ENCODE results near the gene GRB10.
"Not testable (repeated sequence)": the region's sequence is repeated elsewhere in the genome, so short reads cannot be mapped to it uniquely, and the experiment has no call there.

GRB10 gene

DNA sequence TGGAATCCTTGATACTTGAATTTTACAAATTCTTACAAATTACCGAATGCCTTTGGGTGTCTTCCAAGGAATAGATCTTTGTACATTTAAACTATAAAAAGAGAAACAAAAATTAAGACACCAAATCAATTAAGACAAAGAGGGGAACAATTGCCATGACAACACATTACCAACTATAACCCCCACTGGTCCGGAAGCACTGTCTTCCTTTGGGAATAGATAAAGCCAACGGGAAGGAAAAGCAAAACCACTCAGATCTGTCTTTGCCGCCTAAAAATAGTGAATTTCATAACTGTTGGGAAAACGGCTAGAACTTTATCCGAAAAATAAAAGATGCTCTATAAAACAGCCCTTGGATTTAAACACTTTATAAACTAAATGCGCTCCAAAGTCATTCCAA is 37.4 kb downstream of the GRB10 start:
- DNase-seq (ENCODE audit: low read depth, low spot score) = no peak

DNA sequence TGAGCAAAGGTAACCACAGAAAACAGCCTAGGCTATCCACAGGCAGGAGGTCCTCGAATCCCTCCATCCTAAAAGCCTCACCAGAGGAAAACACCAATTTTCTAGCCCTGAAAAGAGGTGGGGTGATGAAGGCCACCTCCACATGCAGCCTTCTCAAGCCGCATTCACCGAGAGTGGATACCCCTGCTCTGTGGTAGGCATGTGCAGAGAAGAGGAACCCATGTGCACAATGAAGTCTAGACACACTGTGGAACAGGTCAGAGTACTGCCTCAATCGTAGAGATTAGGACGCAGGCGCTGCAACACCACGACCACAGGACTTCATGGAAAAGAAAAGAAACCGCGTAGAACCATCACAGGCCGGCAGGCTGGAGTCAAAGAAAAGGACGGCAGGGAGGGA is 38.8 kb downstream of the GRB10 start:
- no peak for DNase-seq (ENCODE audit: low read depth, low spot score)

DNA sequence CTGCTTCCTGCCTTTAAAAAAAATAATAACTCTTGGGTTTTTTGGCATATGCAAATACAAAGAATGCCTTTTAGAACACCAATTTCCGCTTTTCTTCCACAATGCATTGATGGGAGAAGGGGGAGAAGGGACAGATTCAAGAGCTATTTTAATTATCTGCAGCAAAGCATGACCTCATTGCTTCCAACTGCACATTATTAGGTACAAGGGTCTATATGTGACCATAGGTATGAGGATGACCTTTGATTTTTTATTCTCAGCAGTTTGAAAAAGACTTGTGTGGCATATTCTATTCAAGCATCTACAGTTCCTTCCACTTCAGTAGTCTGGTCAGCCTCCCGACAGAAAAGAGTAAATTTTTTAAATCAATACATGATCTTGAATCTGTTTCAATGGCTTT is 39.7 kb downstream of the GRB10 start:
- DNase-seq (ENCODE audit: low read depth, low spot score) = no peak

DNA sequence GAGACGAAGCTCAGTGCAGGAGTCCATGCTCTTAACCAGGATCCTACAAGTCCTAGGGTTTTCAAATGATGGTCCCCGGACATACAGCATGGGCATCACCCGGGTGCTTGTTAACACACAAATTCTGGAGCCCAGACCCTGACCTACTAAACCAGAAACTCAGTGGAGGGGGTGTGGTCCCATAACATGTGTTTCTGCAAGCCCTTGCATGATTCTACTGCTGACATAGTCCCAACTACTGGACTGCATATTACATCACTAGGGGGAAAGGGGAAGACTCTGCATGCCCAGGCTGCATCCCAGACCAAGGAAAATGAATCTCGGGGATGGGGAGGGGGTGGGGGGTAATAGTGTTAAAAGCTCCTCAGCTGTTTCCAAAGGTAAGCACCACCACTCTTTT is 40.3 kb downstream of the GRB10 start:
- DNase-seq (ENCODE audit: low read depth, low spot score) = no peak

DNA sequence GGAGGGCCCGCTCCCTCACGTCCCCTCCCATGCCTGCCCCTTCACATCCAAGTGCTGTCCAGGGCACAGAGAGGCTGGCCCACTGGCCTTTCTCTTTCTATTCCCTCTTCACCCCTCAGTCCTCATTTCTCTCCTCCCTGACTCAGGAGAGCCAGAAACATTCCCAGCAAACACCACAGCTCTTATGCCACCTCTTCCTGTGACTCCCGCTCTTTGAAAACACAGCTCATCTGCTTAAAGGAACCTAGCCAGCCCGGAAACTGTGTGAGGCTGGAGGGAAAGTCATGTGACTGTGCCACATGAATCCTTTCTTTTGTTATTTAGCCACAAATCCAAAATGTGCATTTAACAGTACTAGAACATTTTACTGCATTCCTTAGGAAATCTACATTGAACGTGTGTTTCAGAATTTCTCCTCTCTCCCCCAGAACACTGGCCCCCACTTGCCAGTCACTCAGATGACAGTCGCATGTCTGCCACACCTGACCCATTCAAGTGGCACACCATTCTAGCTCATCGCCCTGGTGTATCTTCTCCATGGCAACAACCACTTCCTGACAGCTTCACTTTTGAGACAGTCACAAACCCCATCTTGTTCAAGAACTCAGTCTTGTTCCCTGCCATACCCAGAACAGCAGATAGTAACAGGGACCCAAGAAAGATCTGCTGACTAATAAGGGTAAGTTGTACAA is 42.8 kb downstream of the GRB10 start:
- DNase-seq (ENCODE audit: low read depth, low spot score) = no peak

DNA sequence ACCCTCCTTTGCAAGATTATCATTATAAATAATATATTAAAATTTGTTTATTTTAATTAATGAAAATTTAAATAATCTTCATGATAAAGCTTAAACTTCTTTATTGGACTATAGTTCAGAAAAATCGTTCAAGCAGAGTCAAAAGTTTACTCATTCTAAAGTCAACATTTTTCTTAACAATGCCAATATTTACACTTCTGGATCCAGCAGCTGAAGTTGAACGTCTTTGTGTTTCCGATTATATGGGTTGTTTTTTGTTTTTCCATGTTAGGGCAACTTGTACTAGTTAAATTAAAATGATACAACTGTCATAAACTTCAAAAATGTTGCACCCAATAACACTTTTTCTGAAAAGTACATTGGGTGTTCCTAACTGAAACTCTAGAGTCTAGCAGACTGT is 43.8 kb downstream of the GRB10 start:
- no peak for DNase-seq (ENCODE audit: low read depth, low spot score)

DNA sequence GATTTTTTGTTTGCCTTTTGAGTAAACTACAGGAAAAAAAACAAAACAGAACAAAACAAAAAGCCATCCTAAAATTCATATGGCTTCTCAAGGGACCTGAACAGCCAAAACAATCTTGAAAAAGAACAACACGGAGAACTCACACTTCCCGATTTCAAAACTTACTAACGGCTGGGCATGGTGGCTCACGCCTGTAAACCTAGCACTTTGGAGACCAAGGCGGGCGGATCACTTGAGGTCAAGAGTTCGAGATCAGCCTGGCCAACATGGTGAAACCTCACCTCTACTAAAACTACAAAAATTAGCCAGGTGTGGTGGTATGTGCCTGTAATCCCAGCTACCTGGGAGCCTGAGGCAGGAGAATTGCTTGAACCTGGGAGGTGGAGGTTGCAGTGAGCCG is 46.9 kb downstream of the GRB10 start:
- DNase-seq (ENCODE audit: low read depth, low spot score) = not testable (repeated sequence)

DNA sequence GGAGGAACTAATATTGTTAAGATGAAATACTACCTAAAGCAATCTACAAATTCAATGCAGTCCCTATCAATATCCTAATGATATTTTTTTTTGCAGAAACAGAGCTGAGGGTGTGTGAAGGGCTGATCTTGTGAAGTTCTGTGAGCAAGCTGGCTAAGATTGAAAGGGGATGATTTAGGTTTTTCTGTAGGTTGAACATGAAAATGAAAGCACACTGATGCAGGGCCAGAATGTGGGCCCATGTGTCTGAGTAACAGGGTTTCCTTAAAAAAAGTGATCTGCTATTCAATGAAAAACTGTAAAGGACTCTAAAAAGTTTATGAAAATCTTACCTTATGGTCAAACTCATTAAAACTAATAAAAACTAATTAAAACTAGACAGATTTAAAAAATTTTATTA is 47.4 kb downstream of the GRB10 start:
- DNase-seq (ENCODE audit: low read depth, low spot score) = no peak

DNA sequence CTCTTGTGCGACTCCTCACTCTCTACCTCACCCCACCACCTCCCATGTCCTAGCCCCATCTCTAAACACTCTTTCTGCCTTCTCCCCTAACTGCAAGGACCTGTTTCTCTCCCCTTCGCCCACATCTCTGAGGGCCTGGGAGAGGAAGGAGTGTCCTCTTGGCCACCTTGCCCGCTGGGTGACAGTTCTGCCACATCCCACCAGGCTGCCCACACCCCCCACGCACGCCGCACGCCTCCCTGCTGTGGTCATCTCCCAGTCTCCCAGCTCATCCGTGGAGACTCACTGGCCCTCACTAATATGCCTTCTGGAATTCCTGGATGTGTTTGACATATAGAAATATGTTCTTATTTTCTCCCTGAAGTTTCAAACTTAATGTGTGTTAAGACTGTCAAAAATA is 48.5 kb downstream of the GRB10 start:
- DNase-seq (ENCODE audit: low read depth, low spot score) = no peak

DNA sequence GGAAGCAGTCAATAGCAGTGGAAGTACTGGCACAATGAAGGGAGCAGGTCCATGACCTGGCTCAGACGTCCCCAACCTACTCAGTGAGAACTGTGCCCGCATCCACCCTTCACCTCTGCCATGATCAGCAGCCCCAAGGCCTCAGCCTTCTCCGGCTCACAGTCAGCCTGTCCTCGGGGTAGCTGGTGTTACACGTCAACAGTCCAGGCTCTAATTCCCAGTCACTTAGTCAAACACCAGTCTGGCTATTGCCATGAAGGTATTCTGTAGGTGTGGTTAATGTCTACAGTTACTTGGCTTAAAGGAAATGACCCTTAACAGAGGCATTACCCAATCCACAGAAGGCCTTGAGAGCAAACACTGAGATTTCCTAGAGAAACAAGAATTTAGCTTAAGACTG is 49.1 kb downstream of the GRB10 start:
- no peak for DNase-seq (ENCODE audit: low read depth, low spot score)

DNA sequence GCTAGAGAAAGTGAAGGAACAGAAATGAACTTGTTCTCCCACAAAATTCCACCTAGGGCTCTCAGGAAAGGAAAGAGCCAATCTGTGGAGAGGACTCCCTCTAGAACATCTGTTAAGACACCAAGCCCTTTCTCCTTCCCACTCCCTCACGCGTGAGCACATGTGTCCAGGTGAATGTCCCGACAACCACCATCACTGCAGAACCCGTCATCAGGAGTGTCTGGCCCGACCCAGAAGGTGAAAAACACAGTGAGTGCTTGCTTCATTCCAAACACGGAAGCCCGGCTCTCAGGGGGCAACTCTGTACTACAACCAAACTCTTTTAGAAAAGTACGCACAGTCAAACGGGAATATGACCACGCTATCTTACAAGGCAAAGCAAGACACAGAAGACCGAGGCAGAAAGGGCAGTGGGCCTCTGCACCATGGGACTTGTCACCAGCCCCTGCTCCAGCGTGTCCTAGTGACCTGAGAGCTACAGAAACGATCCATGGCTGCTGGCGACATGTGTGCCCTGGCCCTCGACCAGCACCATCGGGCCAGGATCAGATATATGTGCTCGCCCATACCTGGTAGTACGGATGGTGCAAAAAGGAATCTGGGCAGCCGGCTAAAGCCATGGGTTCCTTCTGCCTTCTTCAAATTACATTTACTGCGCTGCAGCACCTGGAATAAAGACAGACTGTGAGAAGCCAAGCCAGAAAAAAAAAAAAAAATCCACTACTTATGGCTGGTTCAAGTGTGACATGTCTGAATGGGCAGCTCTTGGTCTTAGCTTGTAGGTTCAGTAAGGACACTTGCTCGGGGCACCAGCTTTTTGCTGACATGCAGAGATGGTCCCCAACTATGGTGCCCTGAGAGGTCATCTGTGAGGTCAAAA is 50.8 kb downstream of the GRB10 start:
- no peak for DNase-seq (ENCODE audit: low read depth, low spot score)

DNA sequence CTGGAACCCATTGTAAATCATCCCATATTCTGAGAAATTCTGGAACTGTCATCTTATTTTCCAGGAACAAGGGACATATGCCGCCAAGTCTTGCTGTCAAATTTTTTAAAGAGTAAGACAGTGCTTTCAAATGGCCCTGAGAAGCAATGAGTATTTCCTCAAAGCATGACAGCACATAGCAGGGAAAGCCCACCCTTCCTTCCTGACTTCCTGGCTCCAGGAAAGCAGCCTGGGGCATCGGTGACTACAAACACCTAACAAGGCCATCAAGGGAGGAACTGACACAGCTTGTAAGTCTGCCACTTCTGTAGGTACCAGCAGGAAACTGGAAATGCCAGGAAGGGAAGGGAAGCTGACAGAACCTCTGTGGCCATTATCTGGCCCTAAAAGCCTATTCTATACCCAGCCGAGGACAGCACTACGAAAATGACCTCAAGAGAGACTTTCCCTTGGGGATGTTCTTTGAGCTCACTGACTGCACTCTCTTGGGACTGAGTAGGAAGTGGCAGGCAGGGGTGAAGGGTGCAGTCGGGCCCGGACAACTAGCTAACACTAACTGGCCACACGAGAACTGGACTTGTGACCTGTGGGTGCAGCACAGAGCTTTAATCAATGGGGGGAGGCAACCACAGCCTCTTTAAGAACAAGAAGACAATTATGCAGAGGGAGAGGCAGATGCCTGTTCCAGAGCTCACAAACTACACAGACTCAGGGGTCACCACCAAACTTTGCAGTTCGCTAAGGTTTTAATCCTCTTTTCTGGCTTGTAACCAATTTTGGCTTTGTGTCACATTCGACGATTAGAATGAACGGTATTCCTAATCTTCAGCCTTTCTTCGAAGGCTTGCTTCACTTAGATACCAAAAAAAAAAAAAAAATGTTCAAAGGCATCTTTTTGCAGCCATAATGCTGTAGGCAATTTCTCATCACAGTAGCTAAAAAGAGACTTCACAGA is 52.0 kb downstream of the GRB10 start:
- DNase-seq (ENCODE audit: low read depth, low spot score) = no peak

DNA sequence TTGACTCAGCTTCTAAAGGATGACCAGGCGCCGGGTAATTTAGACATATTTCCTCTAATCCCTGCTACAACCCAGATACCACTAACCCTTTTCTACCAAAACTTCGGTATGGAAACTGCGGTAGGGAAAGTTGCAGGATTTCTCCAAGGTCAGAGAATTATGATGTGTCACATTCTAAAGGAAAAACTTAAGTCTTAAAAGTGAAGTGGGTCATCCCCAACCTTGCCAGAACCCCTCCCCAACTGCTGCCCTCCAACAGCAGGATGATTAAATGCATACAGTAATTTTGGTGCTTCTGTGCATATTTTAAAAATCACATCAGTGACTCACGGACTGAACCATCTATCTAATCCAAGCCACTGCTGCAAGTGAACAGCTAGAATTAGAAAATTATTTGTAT is 52.7 kb downstream of the GRB10 start:
- no peak for DNase-seq (ENCODE audit: low read depth, low spot score)

DNA sequence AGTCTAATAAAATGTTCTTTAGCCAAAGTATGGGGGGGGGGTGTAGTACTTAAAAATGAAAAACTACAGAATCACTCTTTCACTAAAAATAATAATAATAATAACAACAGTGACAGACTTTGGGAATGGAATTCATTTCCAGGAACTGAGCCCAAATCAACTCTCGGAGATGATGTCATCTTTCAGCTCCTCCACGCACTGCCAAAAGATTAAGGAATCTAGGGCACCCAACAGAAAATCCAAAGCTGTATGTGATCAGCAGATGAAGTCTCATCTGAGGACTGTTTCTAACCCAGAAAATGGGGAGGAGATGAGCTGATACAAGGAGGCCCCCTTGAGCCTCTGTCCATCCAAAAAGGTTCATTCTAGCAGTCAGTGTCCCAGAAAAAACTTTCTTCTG is 54.5 kb downstream of the GRB10 start:
- no peak for DNase-seq (ENCODE audit: low read depth, low spot score)

DNA sequence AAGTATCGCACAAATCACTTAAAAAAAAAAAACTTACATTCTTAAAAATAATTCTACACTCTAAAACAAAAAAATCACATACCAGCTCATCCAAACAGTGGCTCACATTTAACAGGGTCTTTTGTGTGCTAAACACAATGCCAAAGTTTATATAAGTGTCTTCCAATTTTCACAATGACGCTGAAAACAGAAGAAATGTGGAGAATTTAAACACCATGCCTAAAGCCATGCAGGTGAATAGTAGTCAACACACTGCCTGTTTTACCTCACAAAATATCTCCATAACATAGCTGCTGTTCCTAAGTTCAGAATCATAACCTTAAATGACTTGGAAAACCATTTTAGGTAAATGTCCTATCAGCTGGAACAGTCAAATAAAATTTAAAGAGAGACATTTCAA is 55.0 kb downstream of the GRB10 start:
- no peak for DNase-seq (ENCODE audit: low read depth, low spot score)

DNA sequence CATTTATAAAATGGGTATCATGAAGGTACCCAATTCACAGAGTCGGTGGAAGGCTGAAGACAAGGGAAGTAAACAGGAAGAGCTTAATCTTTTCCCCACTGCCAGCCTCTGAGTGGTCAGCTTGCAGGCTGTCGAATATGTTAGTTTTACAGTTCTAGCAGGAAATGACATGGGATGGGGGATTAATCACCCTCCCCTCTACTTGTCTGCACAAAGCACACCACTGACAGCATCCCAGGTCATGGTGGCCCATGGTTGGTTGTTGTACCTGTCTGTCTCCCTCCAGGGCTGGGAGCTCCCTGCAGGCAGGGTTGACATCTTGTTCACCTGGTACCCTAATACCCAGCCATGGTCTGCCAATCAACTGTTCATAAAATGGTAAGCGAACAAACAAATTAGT is 55.6 kb downstream of the GRB10 start:
- DNase-seq (ENCODE audit: low read depth, low spot score) = no peak

DNA sequence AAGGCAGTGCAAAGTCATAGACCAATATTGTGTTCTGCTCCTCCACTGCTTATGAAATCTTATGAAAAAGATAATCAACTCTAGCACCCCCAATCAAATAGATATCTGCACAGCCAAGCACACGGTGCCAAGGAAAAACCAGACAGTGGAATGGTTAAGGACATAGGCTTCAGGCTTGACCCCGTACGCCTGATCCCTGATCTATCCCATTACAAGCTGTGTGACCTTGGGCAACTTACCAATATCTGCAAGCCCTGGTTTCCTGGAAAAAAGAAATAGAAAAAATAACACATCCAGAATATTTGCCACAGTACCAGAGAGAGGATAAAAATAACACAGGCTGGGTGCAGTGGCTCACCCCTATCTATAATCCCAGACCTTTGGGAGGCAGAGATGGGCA is 56.9 kb downstream of the GRB10 start:
- DNase-seq (ENCODE audit: low read depth, low spot score) = no peak

DNA sequence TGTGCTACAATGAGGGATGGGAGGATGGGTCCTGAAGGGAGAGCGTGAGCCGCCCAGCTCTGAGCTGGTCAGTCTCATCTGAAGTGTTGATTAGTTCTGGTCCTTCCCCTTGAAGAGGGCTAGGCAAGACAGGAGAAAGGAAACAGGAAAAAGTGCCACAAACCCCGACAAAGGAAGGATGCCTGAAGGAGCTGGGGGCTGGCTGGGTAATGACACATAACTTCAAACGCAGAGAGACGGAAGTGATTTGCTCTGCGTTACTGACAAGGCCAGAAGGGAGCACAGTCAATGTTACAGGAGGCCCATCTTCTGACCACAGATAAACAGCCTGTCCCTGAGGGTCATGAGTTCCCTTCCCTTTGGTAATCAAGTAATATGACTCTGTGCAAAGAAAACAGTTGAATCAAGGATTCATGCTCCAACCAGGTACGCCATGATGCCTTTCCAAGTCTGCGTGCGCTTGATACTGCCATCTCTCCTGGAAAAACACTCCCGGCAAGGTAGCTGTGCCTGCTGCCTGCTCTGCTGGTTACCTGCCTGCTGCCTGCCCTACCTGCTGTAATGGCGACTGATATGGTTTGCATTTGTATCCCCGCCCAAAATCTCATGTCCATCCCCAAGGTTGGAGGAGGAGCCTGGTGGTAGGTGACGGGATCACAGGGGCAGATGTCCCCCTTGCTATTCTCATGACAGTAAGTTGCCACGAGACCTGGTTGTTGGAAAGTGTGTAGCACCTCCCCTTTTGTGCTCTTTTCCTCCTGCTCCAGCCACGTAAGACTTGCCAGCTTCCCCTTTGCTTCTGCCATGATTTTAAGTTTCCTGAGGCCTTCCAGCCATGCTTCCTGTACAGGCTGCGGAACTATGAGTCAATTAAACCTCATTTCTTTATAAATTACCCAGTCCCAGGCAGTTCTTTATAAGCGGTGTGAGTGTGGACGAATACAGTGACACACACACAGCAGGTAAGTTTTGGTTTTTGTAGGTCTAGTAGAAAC is 57.9 kb downstream of the GRB10 start:
- no peak for DNase-seq (ENCODE audit: low read depth, low spot score)

DNA sequence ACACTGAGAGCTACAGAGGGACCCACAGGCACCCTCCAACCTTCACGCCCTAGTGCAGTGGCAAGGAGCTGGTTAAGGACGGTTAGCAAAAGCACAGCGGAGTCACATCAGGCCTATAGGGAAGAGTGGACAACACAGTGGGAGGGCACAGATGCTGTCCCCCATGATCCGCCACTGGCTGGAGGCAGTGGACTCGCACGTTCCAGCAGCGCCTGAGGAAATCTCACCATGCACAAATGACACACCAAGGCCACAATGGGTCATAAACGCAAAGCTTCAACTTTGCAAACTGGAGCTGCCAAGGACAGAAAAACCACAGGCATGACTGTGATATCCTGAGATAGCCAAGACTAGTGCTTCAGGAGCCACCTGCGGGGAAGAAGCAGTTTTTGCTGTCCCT is 58.8 kb downstream of the GRB10 start:
- DNase-seq (ENCODE audit: low read depth, low spot score) = no peak

DNA sequence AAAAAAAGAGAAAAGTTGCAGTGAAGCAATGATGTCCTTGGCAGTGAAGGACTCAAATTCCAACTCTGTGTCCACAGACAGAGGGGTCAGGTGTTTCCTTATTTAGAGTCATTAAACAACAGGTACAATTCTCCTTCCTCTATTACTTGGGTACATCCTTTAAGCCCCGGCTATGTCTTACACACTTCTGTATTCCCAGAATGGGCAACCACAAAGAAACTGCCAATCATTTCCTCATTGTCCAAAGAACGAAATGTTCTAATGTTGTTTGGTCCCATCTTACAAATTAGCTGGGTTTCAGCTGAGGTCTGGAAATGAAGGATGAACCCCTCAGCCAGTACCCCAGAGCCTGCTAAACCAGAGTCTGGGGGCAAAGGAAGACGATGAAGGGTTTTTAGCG is 59.5 kb downstream of the GRB10 start:
- no peak for DNase-seq (ENCODE audit: low read depth, low spot score)
